Inflammatory macrophage treated with lipopolysaccharide for 1 hour (primary cell): Measurements from ENCODE around the gene MAP1LC3B.

ENCODE experiments used
- DNase-seq, 2 donors: peaks; one replicate each; pipeline ENCODE4 v3.0.0-alpha.2; 2020 to 2022

Gene MAP1LC3B

GRCh38 chr16:87435372-87436224, 43.5 kb downstream of the MAP1LC3B start:
- peak; percentile 25 to 38 for DNase-seq

- no peak for DNase-seq
These were observed 44.4 kb downstream of the MAP1LC3B start for GRCh38 chr16:87436225-87437172.

DNA sequence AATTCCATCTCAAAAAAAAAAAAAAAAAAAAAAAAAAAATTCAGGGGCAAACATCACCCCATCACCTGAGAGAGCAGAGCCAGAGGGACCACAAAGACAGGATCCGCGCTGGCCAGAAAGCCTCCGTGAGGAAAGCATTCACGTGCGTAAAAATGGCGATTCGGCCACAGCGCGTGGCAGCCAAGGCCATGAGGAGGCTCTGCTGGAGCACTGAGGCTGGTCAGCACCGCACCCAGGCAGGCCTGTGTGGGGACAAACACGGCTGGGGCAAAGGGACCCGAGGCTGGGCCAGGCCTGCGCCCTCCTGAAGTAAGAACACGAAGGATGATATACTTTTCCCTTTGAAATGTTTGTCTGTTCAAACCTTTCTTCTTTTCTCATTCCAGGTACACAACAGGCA, 45.2 kb downstream of the MAP1LC3B start:
- DNase-seq, result no peak

- DNase-seq, result no peak
These were observed 45.9 kb downstream of the MAP1LC3B start for GRCh38 chr16:87437911-87438610.

DNA sequence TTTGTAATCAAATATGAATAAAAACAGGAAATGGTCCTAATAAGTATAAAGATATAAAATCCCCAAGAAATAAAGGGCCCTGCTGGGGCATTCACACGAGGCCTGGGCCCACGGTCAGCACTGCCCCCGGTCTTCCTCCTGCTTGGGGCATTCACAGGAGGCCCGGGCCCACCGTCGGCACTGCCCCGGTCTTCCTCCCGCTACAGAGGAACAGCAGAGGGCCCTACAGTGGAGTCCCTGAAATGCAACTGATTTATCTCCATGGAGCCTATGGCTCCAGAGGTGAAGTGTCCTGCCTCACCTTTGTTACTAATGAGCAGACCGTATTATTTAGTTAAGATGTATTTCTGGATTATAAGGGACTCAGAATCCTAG, 46.5 kb downstream of the MAP1LC3B start:
- DNase-seq, result no peak

DNA sequence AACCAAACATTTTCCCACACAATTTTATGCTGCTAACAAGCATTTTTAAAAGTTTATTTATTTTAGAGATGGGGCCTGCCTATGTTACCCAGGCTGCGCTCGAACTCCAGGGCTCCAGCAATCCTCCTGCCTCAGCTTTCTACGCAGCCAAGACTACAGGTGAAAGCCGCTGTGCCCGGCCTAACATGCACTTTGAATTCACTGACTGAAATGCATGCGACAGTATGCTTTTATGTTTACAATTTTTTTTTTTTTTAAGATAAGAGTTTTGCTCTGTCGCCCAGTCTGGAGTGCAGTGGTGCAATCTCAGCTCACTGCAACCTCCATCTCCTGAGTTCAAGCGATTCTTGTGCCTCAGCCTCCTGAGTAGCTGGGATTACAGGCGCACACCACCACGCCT, 47.8 kb downstream of the MAP1LC3B start:
- no peak for DNase-seq

- no peak for DNase-seq
These were observed 49.9 kb downstream of the MAP1LC3B start for GRCh38 chr16:87441886-87442580.

GRCh38 chr16:87442581-87442966, 50.4 kb downstream of the MAP1LC3B start:
- no peak for DNase-seq

- no peak for DNase-seq
These were observed 50.9 kb downstream of the MAP1LC3B start for GRCh38 chr16:87443016-87443415.

GRCh38 chr16:87443964-87444363, 51.8 kb downstream of the MAP1LC3B start:
- no peak for DNase-seq

DNA sequence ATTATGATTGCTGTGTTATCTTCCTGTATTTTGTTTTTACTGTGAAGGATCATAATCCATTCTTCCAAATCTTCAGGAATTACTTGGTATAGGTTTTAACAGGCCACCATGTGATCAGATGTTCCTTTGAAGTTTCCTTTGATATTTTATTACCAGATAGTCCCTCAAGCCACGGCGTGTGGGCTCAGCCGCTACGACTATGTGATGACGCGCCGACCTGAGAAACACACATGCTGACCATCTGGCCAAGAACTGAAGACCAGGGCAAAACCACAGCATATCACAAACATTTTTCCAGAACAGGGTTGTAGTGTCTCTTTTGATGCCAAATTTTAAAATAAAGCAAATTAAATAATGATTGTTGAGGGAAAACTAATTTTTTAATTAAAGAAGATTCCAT, 53.4 kb downstream of the MAP1LC3B start:
- DNase-seq, result no peak

DNA sequence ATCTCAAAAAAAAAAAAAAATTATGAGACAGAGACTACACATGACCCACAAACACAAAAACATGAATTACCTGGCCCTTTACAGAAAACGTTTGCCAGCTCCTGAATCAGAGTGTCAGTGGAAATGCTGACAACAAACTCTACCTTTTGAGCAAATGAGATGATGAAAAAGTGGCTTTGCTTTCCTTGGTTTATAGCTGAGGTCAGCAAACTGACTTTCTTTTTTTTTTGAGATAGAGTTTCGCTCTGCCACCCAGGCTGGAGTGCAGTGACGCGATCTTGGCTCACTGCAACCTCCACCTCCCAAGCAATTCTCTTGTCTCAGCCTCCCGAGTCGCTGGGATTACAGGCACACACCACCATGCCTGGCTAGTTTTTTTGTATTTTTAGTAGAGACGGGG, 54.3 kb downstream of the MAP1LC3B start:
- no peak for DNase-seq

- DNase-seq, result no peak
These were observed 55.2 kb downstream of the MAP1LC3B start for GRCh38 chr16:87447323-87447722.

DNA sequence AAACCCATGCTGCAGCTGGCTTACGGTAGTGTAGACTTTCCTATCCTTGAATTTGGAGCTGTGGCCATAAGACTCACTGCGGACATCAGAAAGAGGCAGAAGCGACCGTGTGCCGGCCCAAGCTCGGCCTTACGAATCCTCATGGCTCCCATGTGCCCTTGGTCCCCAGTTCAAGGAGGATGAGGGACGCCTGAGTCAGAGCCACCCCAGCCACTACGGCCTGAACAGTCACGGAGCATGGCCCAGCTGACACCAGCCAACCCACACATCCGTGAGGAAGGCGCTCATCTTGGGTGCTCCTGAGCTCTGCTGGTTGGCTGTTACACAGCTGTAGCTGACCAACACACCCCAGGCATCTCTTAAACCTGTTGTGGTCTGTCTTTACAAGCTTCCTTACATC, 56.7 kb downstream of the MAP1LC3B start:
- DNase-seq, result no peak

DNA sequence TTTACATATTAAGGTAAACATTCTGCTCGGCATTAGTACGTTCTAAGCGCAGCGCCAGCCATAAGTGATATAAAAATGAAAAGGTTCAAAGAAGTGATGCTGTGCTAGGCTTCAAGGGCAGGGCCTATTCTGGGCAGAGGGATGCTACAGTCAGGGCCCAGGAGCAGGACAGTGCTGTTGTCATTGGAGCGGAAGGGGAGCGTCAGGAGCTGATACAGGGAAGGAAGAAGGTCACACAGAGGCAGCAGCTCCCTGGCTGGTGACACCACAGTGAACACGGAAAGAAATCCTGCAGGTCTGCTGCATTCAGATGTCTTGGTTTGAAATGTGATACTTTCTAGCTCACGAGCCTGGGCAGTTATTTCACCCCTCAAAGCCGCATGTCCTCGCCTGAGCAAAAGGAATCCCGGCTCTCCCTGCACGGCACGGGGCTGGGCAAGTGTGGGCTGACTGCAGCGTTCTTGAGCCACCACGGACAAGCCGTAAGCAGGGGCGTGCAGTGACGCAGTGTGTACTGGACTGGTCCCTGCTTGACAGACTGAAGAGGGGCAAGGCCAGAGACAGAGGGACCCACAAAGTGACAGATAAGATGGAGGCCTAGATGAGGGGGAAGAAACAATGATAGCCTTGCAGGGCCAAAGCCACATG, 59.6 kb downstream of the MAP1LC3B start:
- DNase-seq, result no peak

DNA sequence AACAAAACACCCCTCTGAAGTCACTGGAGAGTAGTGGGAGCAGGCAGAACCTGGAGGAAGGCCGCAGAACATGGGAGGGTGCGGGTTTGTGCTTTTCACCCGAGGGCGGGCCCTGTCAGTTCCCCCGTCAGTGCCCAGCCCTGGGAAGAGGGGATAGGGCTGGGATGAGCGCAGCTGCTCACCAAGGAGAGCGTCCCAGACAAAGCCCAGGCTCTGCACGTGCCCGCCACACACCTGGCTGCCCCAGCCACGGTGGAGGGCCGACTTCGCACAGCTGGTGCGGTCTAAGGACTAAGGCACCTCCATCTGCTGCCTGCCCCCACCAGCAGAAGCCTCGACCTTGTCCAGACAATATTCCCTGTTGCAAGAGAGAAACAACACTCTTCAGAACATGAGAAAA, 61.2 kb downstream of the MAP1LC3B start:
- DNase-seq, result no peak
